GM12891 (cell line): ENCODE results near the gene SCGB1C2.

Experiments
- POLR2A ChIP-seq: IDR thresholded peaks from 2 replicates; pipeline ENCODE4 v1.6.1; 2011; ENCODE audit warnings: low read depth, low read length, control low read depth
- POLR2AphosphoS5 ChIP-seq: IDR thresholded peaks from 2 replicates; pipeline ENCODE4 v1.6.1; 2011; ENCODE audit warnings: low read depth, low read length, control low read depth
- TAF1 ChIP-seq: IDR thresholded peaks from 2 replicates; pipeline ENCODE4 v1.6.1; 2011; ENCODE audit warnings: low read depth, low read length, control low read depth

DNA sequence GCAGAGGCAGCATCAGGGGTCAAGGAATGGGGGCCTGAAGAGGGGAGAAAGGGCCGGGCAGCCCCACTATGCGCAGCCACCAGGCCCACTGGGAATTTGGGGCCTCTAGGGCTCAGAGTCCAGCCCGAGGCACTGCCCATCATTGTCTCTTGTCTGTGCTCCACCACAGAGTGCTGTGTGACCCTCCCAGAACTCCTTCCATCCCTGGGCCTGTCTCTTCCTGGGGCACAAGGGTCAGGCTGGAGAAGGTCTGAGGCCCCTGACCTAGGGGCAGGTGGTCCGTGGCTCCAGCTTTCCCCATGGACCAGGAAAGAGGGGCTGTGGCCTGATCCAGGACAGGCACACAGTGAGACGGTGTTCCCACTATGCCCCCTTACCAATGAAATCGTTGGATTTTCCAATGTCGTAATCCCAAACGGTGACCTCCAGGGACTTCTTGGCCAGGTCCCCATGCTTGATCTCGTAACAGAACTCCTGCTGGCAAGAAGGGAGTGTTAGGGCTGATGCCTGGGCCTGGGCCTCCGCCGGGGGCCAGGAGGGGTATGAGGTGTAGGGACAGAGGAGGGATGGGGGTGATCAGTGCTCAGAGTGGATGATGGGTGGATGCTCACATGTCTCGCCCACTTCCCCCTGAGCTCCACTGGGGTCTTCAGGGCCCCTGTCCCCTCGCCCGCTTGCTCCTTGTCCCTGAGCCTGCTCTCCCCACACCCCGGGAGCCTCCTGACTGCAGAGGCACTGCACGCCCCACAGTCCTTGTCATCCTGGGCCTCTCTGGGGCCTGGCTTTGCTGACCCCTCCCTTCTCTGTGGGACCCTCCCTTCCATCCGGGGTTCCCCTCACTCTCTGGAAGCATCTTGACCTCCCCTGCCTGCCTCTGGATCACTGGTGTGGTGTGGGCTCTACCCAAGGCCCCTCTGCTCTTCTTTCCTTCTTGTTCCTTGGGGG, 10.7 kb downstream of the SCGB1C2 start:
- TF ChIP-seq POLR2A = no peak
- no peak for TF ChIP-seq POLR2AphosphoS5
- TF ChIP-seq TAF1 = no peak
